Stomach smooth muscle (tissue), 2 donors: ENCODE data around the gene CHRM1.
"Not testable (repeated sequence)": the region's sequence is repeated elsewhere in the genome, so short reads cannot be mapped to it uniquely, and the experiment has no call there.

Experiments used
- H3K27ac ChIP-seq: one replicate; pipeline ENCODE4 v1.7.0; 2013; ENCODE audit warnings: mild to moderate bottlenecking, low read length, inconsistent platforms
- H3K27me3 ChIP-seq, 2 donors: one replicate each; pipeline ENCODE4 v1.7.0; 2013; ENCODE audit warnings: low read length in 2 of 2; ENCODE audit not compliant: insufficient read depth in 2 of 2, control insufficient read depth in 1 of 2
- H3K36me3 ChIP-seq, 2 donors: one replicate each; pipeline ENCODE4 v1.7.0; 2013; ENCODE audit warnings: low read length in 2 of 2; ENCODE audit not compliant: control insufficient read depth in 2 of 2, insufficient read depth in 2 of 2
- H3K4me1 ChIP-seq: one replicate; pipeline ENCODE4 v1.7.0; 2013; ENCODE audit warnings: low read length; ENCODE audit not compliant: control insufficient read depth, insufficient read depth
- H3K4me3 ChIP-seq, 2 donors: one replicate each; pipeline ENCODE4 v1.7.0; 2013; ENCODE audit warnings: low read length in 2 of 2
- H3K9ac ChIP-seq, 2 donors: one replicate each; pipeline ENCODE4 v1.7.0; 2013; ENCODE audit warnings: low read length in 2 of 2, mild to moderate bottlenecking in 1 of 2
- H3K9me3 ChIP-seq, 2 donors: one replicate each; pipeline ENCODE4 v1.7.0; 2013; ENCODE audit warnings: low read length in 2 of 2; ENCODE audit not compliant: control insufficient read depth in 2 of 2
- donor health status: healthy.
- donor health status: Pancreatic carcinoma.

CHRM1 gene

DNA sequence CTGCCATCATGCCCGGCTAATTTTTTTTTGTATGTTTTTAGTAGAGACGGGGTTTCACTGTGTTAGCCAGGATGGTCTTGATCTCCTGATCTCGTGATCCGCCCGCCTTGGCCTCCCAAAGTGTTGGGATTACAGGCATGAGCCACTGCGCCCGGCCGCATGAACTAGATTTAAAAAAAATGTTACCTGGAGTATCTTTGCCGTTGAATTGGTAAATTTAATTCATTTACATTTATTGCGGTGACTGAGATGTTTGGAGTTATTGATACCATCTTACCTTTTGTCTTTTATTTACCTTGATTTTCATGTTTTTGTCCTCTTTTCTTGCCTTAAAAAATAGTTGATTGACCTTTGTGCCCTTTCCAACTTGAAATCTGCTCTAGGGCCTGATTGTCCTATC, 24.4 kb upstream of the CHRM1 start:
- H3K9ac ChIP-seq, H3K9me3 ChIP-seq, H3K27me3 ChIP-seq, H3K36me3 ChIP-seq, H3K4me1 ChIP-seq, H3K27ac ChIP-seq, H3K4me3 ChIP-seq: not testable (repeated sequence)

DNA sequence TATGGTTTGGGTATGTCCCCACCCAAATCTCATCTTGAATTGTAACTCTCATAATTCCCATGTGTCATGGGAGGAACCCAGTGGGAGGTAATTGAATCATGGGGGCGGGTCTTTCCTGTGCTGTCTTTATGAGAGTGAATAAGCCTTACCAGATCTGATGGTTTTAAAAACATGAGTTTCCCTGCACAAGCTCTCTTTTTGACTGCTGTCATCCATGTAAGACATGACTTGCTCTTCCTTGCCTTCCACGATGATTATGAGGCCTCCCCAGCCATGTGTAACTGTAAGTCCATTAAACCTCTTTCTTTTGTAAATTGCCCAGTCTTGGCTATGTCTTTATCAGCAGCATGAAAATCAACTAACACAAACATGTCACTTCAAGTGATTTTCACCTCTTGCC, 16.4 kb upstream of the CHRM1 start:
- H3K36me3 ChIP-seq, H3K4me3 ChIP-seq, H3K9ac ChIP-seq, H3K4me1 ChIP-seq, H3K9me3 ChIP-seq, H3K27me3 ChIP-seq, H3K27ac ChIP-seq: not testable (repeated sequence)

DNA sequence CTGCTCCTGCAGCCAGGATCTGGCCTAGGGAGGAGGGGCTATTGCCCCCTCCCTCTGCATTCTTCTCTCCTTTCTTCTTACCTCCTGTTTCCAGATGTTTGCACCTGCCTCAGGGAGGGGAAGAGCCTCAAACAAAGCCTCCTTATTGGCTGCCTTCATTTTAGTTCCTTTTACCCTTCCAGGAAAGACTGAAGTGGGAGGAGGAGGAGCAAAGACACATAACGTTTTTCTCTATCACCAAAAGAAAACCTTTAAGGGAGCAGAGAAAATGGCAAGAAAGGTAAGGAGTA, 13.3 kb upstream of the CHRM1 start:
- peaks cover 0 to 2% of the 10 kb centered on the region in 2 donors for H3K27me3 ChIP-seq
- H3K27ac ChIP-seq = no peak overlapping the region
- H3K4me3 ChIP-seq = no peak overlapping the region
- no peak overlapping the region for H3K9ac ChIP-seq
- no peaks in the 10 kb centered on the region for H3K36me3 ChIP-seq
- no peaks in the 10 kb centered on the region for H3K9me3 ChIP-seq
- H3K4me1 ChIP-seq = no peaks in the 10 kb centered on the region

DNA sequence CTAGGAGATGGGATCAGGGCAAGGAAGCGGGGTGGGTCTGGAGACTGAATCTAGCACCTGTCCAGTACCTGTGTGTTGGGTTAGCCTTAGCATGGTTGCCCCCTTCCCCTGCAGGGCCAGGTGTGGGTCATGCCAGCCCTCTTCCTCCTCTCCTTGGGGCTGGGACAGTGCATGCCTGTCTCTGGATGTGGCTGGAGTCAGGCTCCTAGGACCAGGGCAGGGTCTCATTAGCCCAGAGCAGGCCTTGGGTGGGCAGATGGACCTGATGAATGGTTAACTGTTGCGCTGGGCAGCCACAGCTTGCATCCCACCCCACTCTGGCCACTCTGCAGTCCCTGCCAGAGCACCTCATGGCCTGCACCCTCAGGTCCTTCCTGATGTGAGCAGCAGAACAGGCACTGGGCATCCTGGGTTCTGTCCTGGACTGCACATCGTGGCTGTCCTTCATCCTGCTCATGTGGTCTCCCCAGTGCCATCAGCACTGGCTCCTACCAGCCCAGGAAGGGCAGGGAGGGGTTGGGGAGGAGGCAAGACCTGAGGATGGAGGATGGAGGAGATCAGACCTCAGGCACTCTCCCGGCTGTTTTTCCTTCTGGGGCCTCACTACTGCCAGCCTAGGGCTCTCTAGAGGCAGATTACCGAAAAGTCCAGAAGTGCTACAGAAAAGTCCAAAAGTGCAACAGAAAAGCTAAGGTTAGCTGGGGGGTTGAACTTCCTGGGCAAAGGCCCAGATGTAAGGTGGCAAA, 12.8 kb upstream of the CHRM1 start:
- H3K4me3 ChIP-seq = no peak overlapping the region
- H3K9ac ChIP-seq = no peak overlapping the region
- H3K4me1 ChIP-seq = no peaks in the 10 kb centered on the region
- peaks cover 0 to 2% of the 10 kb centered on the region in 2 donors for H3K27me3 ChIP-seq
- H3K36me3 ChIP-seq = no peaks in the 10 kb centered on the region
- no peak overlapping the region for H3K27ac ChIP-seq
- no peaks in the 10 kb centered on the region for H3K9me3 ChIP-seq

DNA sequence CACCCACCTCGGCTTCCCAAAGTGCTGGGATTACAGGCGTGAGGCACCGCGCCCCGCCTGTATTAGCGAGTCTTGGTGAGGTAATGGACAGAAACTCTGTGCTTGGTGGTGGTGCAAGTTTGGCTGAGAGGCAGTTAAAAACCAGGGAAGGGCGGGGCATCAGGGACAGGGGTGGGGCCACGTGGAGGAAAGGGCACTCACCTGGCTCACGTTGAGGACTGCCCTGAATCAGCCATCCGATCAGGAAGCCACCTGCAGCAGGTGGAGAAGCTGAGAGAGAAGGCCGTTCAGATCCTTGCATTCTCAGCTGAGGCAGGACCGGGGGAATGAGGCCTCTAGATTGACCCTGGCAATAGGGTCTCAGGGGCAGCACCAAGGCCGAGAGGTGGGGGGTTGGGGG, 12.1 kb upstream of the CHRM1 start:
- H3K27ac ChIP-seq = no peak overlapping the region
- no peak overlapping the region for H3K4me3 ChIP-seq
- no peaks in the 10 kb centered on the region for H3K4me1 ChIP-seq
- H3K9me3 ChIP-seq = no peaks in the 10 kb centered on the region
- H3K36me3 ChIP-seq = no peaks in the 10 kb centered on the region
- H3K27me3 ChIP-seq = peaks cover 0 to 4% of the 10 kb centered on the region in 2 donors
- no peak overlapping the region for H3K9ac ChIP-seq

DNA sequence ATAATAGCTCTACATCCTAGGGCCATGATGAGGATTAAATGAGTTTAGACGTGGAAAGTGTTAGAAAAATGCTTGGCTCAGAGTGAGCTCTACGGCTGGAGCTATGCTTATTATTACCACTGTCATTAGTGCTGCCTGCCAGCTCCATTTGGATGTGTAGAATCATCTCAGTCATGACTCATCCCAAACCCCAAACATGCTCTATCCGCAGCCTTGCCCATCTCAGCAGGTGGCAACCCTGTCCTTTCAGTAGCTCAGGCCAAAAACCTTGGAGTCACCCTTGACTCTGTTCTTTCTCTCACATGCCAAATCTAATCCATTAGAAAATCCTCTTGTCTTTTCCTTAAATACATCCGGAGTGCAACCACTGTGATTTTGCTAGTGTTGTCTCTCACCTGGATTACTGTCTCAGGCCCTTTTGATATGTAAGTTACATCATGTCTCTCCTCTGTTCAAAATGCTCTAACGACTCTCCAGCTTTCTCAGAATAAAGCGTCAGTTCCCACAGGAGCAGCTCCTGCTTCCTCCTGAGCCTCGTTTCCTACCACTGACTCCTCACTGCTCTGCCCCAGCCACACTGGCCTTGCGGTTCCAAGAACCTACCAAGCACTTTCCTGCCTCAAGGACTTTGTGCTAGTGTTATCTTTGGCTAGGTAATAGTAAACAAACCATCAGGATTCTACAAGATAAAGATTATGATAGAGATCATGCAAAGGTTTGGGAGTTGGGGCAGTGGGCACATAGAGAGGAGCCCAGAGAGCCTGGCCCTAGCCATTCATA, 10.5 kb upstream of the CHRM1 start:
- Histone ChIP-seq H3K9ac (no peak overlapping the region), H3K4me1 (peaks cover 4% of the 10 kb centered on the region), H3K27me3 (peaks cover 12 to 14% of the 10 kb centered on the region in 2 donors), H3K9me3 (no peaks in the 10 kb centered on the region), H3K4me3 (no peak overlapping the region), H3K27ac (no peak overlapping the region), H3K36me3 (no peaks in the 10 kb centered on the region)

DNA sequence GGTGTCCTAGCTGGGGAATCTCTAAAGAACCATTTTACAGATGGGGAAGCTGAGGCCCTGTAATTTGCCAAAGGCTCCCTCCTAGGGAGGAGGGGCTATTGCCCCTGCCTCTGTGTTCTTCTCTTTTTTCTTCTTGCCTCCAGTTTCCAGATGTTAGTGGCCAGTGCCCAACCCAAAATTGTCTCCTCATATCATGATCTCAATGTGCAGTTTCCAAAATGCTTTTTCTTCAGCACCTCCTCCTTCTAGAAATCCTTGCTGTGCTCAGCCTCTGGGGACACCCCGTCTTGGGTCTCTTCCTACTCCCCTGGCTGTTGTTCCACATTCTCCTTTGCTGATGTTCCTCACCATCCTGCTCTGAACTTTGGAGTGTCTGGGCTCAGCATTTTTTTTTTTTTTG, 9.5 kb upstream of the CHRM1 start:
- H3K9ac ChIP-seq = no peak overlapping the region
- H3K4me3 ChIP-seq = no peak overlapping the region
- H3K27me3 ChIP-seq = peaks cover 22 to 23% of the 10 kb centered on the region in 2 donors
- H3K36me3 ChIP-seq = no peaks in the 10 kb centered on the region
- H3K27ac ChIP-seq = no peak overlapping the region
- H3K4me1 ChIP-seq = peaks cover 13% of the 10 kb centered on the region
- H3K9me3 ChIP-seq = no peaks in the 10 kb centered on the region

DNA sequence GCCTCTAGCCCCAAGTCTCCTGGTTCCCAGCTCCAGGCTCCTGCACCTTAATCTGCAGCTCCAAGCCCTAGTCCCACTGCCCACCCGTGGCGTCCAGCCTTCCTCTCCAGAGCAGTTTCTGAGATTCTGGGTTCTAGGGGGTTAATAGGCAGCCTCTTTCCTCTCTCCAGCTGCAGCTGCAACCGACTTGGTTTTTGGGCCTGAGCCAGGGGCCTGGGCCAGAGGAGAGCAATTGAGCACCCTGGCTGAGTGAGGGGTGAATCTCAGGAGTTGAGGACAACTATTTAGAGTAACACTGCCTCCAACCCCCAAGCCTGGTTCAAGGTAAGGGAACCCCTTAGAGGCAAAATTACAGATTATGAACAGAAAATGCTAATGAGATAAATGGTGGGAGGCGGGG, 9.0 kb upstream of the CHRM1 start:
- peaks cover 27 to 28% of the 10 kb centered on the region in 2 donors for H3K27me3 ChIP-seq
- H3K4me1 ChIP-seq = peaks cover 13% of the 10 kb centered on the region
- H3K27ac ChIP-seq = no peak overlapping the region
- H3K9me3 ChIP-seq = no peaks in the 10 kb centered on the region
- no peaks in the 10 kb centered on the region for H3K36me3 ChIP-seq
- no peak overlapping the region for H3K9ac ChIP-seq
- no peak overlapping the region for H3K4me3 ChIP-seq

DNA sequence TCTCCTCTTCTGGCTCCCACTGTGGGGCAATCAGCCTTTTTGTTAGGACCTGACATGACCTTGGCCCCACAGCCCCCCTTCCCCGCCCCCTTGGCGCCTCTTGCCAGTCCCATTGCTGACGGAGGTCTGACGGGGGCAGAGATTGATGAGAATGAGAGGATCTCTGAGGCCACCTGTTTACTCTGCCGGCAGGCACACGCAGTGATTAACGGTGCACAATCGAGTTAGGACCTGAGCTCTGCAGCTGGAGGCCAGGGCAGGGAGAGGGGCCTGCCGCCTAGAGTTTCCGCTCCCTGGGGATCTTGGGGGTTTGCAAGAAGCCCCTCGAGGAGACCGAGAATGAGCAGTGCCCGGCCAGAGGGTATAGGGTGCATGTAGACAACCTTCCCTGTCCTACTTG, 6.8 kb upstream of the CHRM1 start:
- Histone ChIP-seq H3K27ac (no peak overlapping the region), H3K9ac (no peak overlapping the region), H3K4me3 (no peak overlapping the region), H3K36me3 (no peaks in the 10 kb centered on the region), H3K27me3 (peaks cover 37 to 40% of the 10 kb centered on the region in 2 donors), H3K9me3 (no peaks in the 10 kb centered on the region), H3K4me1 (peaks cover 20% of the 10 kb centered on the region)

DNA sequence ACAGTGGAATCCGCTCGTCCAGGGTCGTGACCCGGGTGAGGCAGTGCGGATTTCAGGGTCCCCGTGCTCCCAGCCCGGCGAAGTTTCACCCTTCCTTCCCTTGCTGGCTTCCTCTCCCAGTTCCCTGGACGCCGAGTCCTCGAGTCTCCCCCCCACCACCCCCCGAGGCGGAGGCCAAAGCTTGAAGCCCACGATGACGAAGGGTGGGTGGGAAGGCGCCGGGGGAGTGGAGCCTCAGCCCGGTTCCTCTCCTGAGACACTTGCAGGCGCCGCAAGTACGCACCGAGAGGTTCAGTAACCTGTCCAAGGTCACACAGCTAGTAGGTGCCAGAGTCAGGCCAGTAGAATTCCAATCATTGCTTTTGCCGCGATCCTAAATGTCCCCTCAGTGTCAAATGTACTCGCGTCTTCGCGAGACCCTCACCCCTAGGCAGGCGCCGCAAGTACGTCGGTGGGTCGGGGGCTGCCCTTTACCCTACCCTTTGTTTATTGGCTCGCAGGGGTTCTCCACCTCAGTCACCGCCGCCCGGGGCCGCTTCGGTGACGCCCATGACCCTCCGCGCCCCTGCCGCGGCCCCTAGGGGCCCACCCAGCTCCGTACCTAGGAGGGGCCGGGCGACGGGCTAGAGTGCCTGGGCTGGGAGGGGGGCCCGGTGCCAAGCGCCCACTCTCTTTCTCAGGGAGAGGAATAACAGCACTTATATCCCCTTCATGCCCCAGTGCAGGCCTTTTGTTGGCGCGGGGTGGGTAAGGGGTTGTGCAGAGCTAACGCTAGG, 5.7 kb upstream of the CHRM1 start:
- Histone ChIP-seq H3K27me3 (peaks cover 46 to 52% of the 10 kb centered on the region in 2 donors), H3K4me3 (peak overlapping the region; percentile 55 to 60), H3K27ac (no peak overlapping the region), H3K9ac (no peak overlapping the region), H3K36me3 (no peaks in the 10 kb centered on the region), H3K4me1 (peaks cover 22% of the 10 kb centered on the region), H3K9me3 (no peaks in the 10 kb centered on the region)
